ENCODE results near the gene ASPSCR1. TPM values are rescaled to one million over a fixed set of nuclear protein-coding genes. Genes with fewer than 3 reads are reported as not detected.

The ASPSCR1 gene
- total RNA-seq, 1 experiment from 2014 or later, result 59.2 TPM

DNA sequence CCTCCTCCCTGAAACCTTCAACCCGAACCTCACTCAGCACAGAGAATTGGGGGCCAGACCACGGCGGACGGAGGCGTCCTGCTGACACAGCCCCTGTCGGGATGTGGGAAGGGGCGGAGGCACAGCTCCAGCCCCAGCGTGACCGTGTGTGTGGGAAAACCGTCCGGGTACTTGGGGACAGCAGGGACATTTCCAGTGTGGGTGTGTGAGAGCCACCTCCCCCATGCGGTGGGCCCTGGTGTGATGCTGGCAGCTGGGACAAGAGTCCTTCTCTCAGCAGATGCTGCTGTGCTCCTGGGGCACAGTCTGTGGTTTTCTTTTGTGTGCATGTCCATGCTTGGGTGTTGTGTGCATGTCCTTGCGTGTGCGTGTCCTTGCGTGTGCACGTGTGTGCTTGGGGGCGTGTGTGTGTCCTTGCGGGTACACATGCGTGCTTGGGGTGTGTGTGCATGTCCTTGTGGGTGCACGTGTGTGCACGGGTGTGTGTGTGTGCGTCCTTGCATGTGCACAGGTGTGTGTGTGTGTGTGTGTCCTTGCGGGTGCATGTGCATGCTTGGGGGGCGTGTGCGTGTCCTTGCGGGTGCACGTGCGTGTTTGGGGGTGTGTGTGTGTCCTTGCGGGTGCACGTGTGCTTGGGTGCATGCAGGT, 28.4 kb downstream of the ASPSCR1 start:
- intact Hi-C loops (cut with micrococcal nuclease; ENCODE audit: unreplicated experiment), result no loop called here
- Mint-ChIP-seq H3K36me3 (ENCODE audit: insufficient read depth, unreplicated experiment) (peaks cover 16% of the 10 kb centered on the region), H3K27ac (ENCODE audit: unreplicated experiment) (no peak overlapping the region), H3K4me3 (ENCODE audit: unreplicated experiment) (no peak overlapping the region), H3K9me3 (ENCODE audit: unreplicated experiment) (no peaks in the 10 kb centered on the region), H3K4me1 (ENCODE audit: low read depth, unreplicated experiment) (no peaks in the 10 kb centered on the region), H3K27me3 (ENCODE audit: insufficient read depth, unreplicated experiment) (no peaks in the 10 kb centered on the region)
- no peak overlapping the region for H3K4me3 ChIP-seq (ENCODE audit: low read depth, low read length)
- no peaks in the 10 kb centered on the region for H3K27me3 ChIP-seq (replicated peaks; ENCODE audit: control insufficient read depth, insufficient read depth, low read length)
- CTCF ChIA-PET, result interaction anchor here (0.5 kb wide), 1 partner anchor 162 kb away, joined by 3 read pairs; no protein-coding TSS in a partner anchor
- DNase-seq, result no peak
- peaks cover 19% of the 10 kb centered on the region for H3K4me1 ChIP-seq
- no TSS peak for BruUV-seq (replicated peaks)
- TF ChIP-seq, protein P1, sequence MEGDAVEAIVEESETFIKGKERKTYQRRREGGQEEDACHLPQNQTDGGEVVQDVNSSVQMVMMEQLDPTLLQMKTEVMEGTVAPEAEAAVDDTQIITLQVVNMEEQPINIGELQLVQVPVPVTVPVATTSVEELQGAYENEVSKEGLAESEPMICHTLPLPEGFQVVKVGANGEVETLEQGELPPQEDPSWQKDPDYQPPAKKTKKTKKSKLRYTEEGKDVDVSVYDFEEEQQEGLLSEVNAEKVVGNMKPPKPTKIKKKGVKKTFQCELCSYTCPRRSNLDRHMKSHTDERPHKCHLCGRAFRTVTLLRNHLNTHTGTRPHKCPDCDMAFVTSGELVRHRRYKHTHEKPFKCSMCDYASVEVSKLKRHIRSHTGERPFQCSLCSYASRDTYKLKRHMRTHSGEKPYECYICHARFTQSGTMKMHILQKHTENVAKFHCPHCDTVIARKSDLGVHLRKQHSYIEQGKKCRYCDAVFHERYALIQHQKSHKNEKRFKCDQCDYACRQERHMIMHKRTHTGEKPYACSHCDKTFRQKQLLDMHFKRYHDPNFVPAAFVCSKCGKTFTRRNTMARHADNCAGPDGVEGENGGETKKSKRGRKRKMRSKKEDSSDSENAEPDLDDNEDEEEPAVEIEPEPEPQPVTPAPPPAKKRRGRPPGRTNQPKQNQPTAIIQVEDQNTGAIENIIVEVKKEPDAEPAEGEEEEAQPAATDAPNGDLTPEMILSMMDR (IDR thresholded peaks at IDR 0.05; ENCODE audit: insufficient read depth in 1 of 2, low read depth in 1 of 2, low read length in 1 of 2, severe bottlenecking in 1 of 2, unreplicated experiment in 1 of 2), result no peak
- POLR2A ChIA-PET, result no interaction called here
- no peaks in the 10 kb centered on the region; the same call in 1 of the 2 replicates for H3K36me3 ChIP-seq (ENCODE audit: control insufficient read depth, insufficient read depth, low read length)
- no peaks in the 10 kb centered on the region for H3K9me3 ChIP-seq

GRCh38 chr17:82006468-82007227, 29.2 kb downstream of the ASPSCR1 start:
- no peak overlapping the region for H3K4me3 ChIP-seq (ENCODE audit: low read depth, low read length)
- no TSS peak for BruUV-seq (replicated peaks)
- peaks cover 19% of the 10 kb centered on the region for H3K4me1 ChIP-seq
- H3K36me3 Mint-ChIP-seq (ENCODE audit: insufficient read depth, unreplicated experiment), result peaks cover 17% of the 10 kb centered on the region
- H3K9me3 Mint-ChIP-seq (ENCODE audit: unreplicated experiment), result no peaks in the 10 kb centered on the region
- TF ChIP-seq, protein P1 (IDR thresholded peaks at IDR 0.05; ENCODE audit: insufficient read depth in 1 of 2, low read depth in 1 of 2, low read length in 1 of 2, severe bottlenecking in 1 of 2, unreplicated experiment in 1 of 2), result no peak
- no peaks in the 10 kb centered on the region for H3K9me3 ChIP-seq
- no peak overlapping the region for H3K4me3 Mint-ChIP-seq (ENCODE audit: unreplicated experiment)
- no peak for DNase-seq
- no peaks in the 10 kb centered on the region for H3K27me3 Mint-ChIP-seq (ENCODE audit: insufficient read depth, unreplicated experiment)
- no peak overlapping the region for H3K27ac Mint-ChIP-seq (ENCODE audit: unreplicated experiment)
- no peaks in the 10 kb centered on the region for H3K27me3 ChIP-seq (replicated peaks; ENCODE audit: control insufficient read depth, insufficient read depth, low read length)
- H3K4me1 Mint-ChIP-seq (ENCODE audit: low read depth, unreplicated experiment), result no peaks in the 10 kb centered on the region
- intact Hi-C loops (cut with micrococcal nuclease; ENCODE audit: unreplicated experiment), result no loop called here
- no peaks in the 10 kb centered on the region; the same call in 1 of the 2 replicates for H3K36me3 ChIP-seq (ENCODE audit: control insufficient read depth, insufficient read depth, low read length)
- CTCF ChIA-PET, result no interaction called here
- POLR2A ChIA-PET, result no interaction called here

DNA sequence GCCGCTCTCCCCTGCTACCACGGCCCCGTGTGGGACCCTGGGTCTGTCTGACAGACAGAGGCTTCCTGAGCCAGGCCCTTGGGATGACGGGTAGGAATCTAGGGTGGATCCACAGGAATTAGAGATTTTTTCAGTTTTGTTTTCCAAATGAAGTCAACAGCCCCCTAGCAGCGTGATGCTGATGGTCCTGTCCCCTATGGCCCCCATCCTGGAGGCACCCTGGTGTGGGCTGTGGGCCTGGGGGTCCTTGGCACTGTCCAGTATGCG, 29.7 kb downstream of the ASPSCR1 start:
- BruUV-seq (replicated peaks), result no TSS peak
- Histone ChIP-seq H3K36me3 (ENCODE audit: control insufficient read depth, insufficient read depth, low read length) (no peaks in the 10 kb centered on the region; the same call in 1 of the 2 replicates), H3K4me1 (peaks cover 19% of the 10 kb centered on the region), H3K4me3 (ENCODE audit: low read depth, low read length) (no peak overlapping the region), H3K27me3 (replicated peaks; ENCODE audit: control insufficient read depth, insufficient read depth, low read length) (no peaks in the 10 kb centered on the region), H3K9me3 (no peaks in the 10 kb centered on the region)
- Mint-ChIP-seq H3K9me3 (ENCODE audit: unreplicated experiment) (no peaks in the 10 kb centered on the region), H3K27ac (ENCODE audit: unreplicated experiment) (no peak overlapping the region), H3K36me3 (ENCODE audit: insufficient read depth, unreplicated experiment) (peaks cover 17% of the 10 kb centered on the region), H3K4me3 (ENCODE audit: unreplicated experiment) (no peak overlapping the region), H3K4me1 (ENCODE audit: low read depth, unreplicated experiment) (no peaks in the 10 kb centered on the region), H3K27me3 (ENCODE audit: insufficient read depth, unreplicated experiment) (no peaks in the 10 kb centered on the region)
- TF ChIP-seq, protein P1 (IDR thresholded peaks at IDR 0.05; ENCODE audit: insufficient read depth in 1 of 2, low read depth in 1 of 2, low read length in 1 of 2, severe bottlenecking in 1 of 2, unreplicated experiment in 1 of 2), result no peak
- ChIA-PET POLR2A (no interaction called here), CTCF (no interaction called here)
- DNase-seq, result no peak
- intact Hi-C loops (cut with micrococcal nuclease; ENCODE audit: unreplicated experiment), result no loop called here
